Measurements from ENCODE around the gene ZNF343. TPM values are rescaled to one million over a fixed set of nuclear protein-coding genes. Genes with fewer than 3 reads are reported as not detected.

Gene ZNF343
- 6.9 and 8.4 TPM in 2 replicates for total RNA-seq (2014; rRNA removed; shearing (Covaris generic))

GRCh38 chr20:2508631-2509467, at the start of gene ZNF343:
Gene ZNF343, minus strand, starts transcription at chr20:2508915. Its CDS starts 15,020 bp downstream, at chr20:2493895.
- DNase-seq (ENCODE audit: low read depth in 1 of 2, low spot score in 2 of 2): peak; percentile 76 to 93
- Histone ChIP-seq H3K4me3 (peak within 1 kb of the TSS; percentile 65), H3K9me3 (replicated peaks) (no peaks in the 10 kb centered on the region), H3K36me3 (no peaks in the 10 kb centered on the region), H3K27ac (peak within 1 kb of the TSS; percentile 82), H3K4me1 (replicated peaks) (peaks cover 17% of the 10 kb centered on the region), H3K27me3 (replicated peaks) (no peaks in the 10 kb centered on the region)

- no peak for DNase-seq (ENCODE audit: low read depth in 1 of 2, low spot score in 2 of 2)
- no peak overlapping the region for H3K4me3 ChIP-seq
- H3K9me3 ChIP-seq (replicated peaks): no peaks in the 10 kb centered on the region
- H3K27me3 ChIP-seq (replicated peaks): peaks cover 67% of the 10 kb centered on the region
- no peaks in the 10 kb centered on the region for H3K36me3 ChIP-seq
- H3K27ac ChIP-seq: no peak overlapping the region
- no peaks in the 10 kb centered on the region; the same call in 1 of the 2 replicates for H3K4me1 ChIP-seq (replicated peaks)
Observed at GRCh38 chr20:2557873-2558580, 49.3 kb upstream of the ZNF343 start.

GRCh38 chr20:2545594-2545993, 36.9 kb upstream of the ZNF343 start:
- H3K4me1 ChIP-seq (replicated peaks): no peaks in the 10 kb centered on the region
- DNase-seq (ENCODE audit: low read depth in 1 of 2, low spot score in 2 of 2): no peak
- no peak overlapping the region for H3K27ac ChIP-seq
- H3K9me3 ChIP-seq (replicated peaks): no peaks in the 10 kb centered on the region
- no peaks in the 10 kb centered on the region for H3K36me3 ChIP-seq
- no peak overlapping the region for H3K4me3 ChIP-seq
- H3K27me3 ChIP-seq (replicated peaks): peaks cover 61% of the 10 kb centered on the region

GRCh38 chr20:2544211-2544610, 35.5 kb upstream of the ZNF343 start:
- H3K27ac ChIP-seq: no peak overlapping the region
- H3K4me3 ChIP-seq: no peak overlapping the region
- H3K9me3 ChIP-seq (replicated peaks): no peaks in the 10 kb centered on the region
- H3K27me3 ChIP-seq (replicated peaks): peaks cover 56% of the 10 kb centered on the region
- no peak for DNase-seq (ENCODE audit: low read depth in 1 of 2, low spot score in 2 of 2)
- H3K36me3 ChIP-seq: no peaks in the 10 kb centered on the region
- no peaks in the 10 kb centered on the region for H3K4me1 ChIP-seq (replicated peaks)

- no peak for DNase-seq (ENCODE audit: low read depth in 1 of 2, low spot score in 2 of 2)
- Histone ChIP-seq H3K27me3 (replicated peaks) (peaks cover 55% of the 10 kb centered on the region), H3K4me1 (replicated peaks) (no peaks in the 10 kb centered on the region), H3K4me3 (no peak overlapping the region), H3K27ac (no peak overlapping the region), H3K9me3 (replicated peaks) (no peaks in the 10 kb centered on the region), H3K36me3 (no peaks in the 10 kb centered on the region)
Observed at GRCh38 chr20:2542361-2542760, 33.6 kb upstream of the ZNF343 start.

- Histone ChIP-seq H3K9me3 (replicated peaks) (no peaks in the 10 kb centered on the region), H3K27me3 (replicated peaks) (peaks cover 55% of the 10 kb centered on the region), H3K27ac (no peak overlapping the region), H3K4me1 (replicated peaks) (no peaks in the 10 kb centered on the region), H3K4me3 (no peak overlapping the region), H3K36me3 (no peaks in the 10 kb centered on the region)
- DNase-seq (ENCODE audit: low read depth in 1 of 2, low spot score in 2 of 2): no peak
Observed at GRCh38 chr20:2541940-2542339, 33.2 kb upstream of the ZNF343 start.

GRCh38 chr20:2538931-2539720, 30.4 kb upstream of the ZNF343 start:
- DNase-seq (ENCODE audit: low read depth in 1 of 2, low spot score in 2 of 2): no peak
- no peaks in the 10 kb centered on the region for H3K9me3 ChIP-seq (replicated peaks)
- no peak overlapping the region for H3K27ac ChIP-seq
- H3K4me1 ChIP-seq (replicated peaks): no peaks in the 10 kb centered on the region
- H3K36me3 ChIP-seq: no peaks in the 10 kb centered on the region
- peaks cover 49% of the 10 kb centered on the region for H3K27me3 ChIP-seq (replicated peaks)
- H3K4me3 ChIP-seq: no peak overlapping the region

GRCh38 chr20:2538356-2538755, 29.6 kb upstream of the ZNF343 start:
- no peaks in the 10 kb centered on the region for H3K36me3 ChIP-seq
- no peak for DNase-seq (ENCODE audit: low read depth in 1 of 2, low spot score in 2 of 2)
- H3K27ac ChIP-seq: no peak overlapping the region
- no peaks in the 10 kb centered on the region for H3K9me3 ChIP-seq (replicated peaks)
- H3K4me3 ChIP-seq: no peak overlapping the region
- peaks cover 43% of the 10 kb centered on the region for H3K27me3 ChIP-seq (replicated peaks)
- no peaks in the 10 kb centered on the region for H3K4me1 ChIP-seq (replicated peaks)

- Histone ChIP-seq H3K9me3 (replicated peaks) (no peaks in the 10 kb centered on the region), H3K27ac (no peak overlapping the region), H3K36me3 (no peaks in the 10 kb centered on the region), H3K4me1 (replicated peaks) (no peaks in the 10 kb centered on the region), H3K27me3 (replicated peaks) (peaks cover 36% of the 10 kb centered on the region), H3K4me3 (no peak overlapping the region)
- no peak for DNase-seq (ENCODE audit: low read depth in 1 of 2, low spot score in 2 of 2)
Observed at GRCh38 chr20:2537101-2537500, 28.4 kb upstream of the ZNF343 start.

GRCh38 chr20:2536560-2536986, 27.9 kb upstream of the ZNF343 start, which contains the start of gene TMC2:
Gene TMC2, plus strand, starts transcription at chr20:2536573. Its CDS starts 49 bp downstream, at chr20:2536622.
- Histone ChIP-seq H3K27me3 (replicated peaks) (peaks cover 31% of the 10 kb centered on the region), H3K4me1 (replicated peaks) (no peaks in the 10 kb centered on the region)

GRCh38 chr20:2535711-2536559, 27.2 kb upstream of the ZNF343 start:
- Histone ChIP-seq H3K9me3 (replicated peaks) (no peaks in the 10 kb centered on the region), H3K27me3 (replicated peaks) (peaks cover 26% of the 10 kb centered on the region), H3K4me3 (no peak overlapping the region), H3K36me3 (no peaks in the 10 kb centered on the region), H3K27ac (no peak overlapping the region), H3K4me1 (replicated peaks) (no peaks in the 10 kb centered on the region)
- no peak for DNase-seq (ENCODE audit: low read depth in 1 of 2, low spot score in 2 of 2)

More at GRCh38 chr20:2536560-2536986, 27.9 kb upstream of the ZNF343 start, which contains the start of gene TMC2:
- DNase-seq (ENCODE audit: low read depth in 1 of 2, low spot score in 2 of 2): no peak
- Histone ChIP-seq H3K27ac (no peak within 1 kb of the TSS), H3K36me3 (no peaks in the 10 kb centered on the region), H3K9me3 (replicated peaks) (no peaks in the 10 kb centered on the region), H3K4me3 (no peak within 1 kb of the TSS)

- H3K9me3 ChIP-seq (replicated peaks): no peaks in the 10 kb centered on the region
- H3K27me3 ChIP-seq (replicated peaks): peaks cover 7% of the 10 kb centered on the region; the same call in 1 of the 2 replicates
- H3K4me3 ChIP-seq: no peak overlapping the region
- no peak for DNase-seq (ENCODE audit: low read depth in 1 of 2, low spot score in 2 of 2)
- no peaks in the 10 kb centered on the region for H3K36me3 ChIP-seq
- H3K27ac ChIP-seq: no peak overlapping the region
- H3K4me1 ChIP-seq (replicated peaks): no peaks in the 10 kb centered on the region
Observed at GRCh38 chr20:2533118-2533517, 24.4 kb upstream of the ZNF343 start.
